Pancreas (tissue), 10 donors: ENCODE measurements around the gene TENM3. TPM values are rescaled to one million over a fixed set of nuclear protein-coding genes. Genes with fewer than 3 reads are reported as not detected.

Experiments
- ATAC-seq, 4 donors: fragments of 200-7000 bp; cut with Tn5 transposase; one replicate each; pipeline versions ENCODE4 v1.8.0 to v1.9.1; 2020; ENCODE audit warnings: mild to moderate bottlenecking in 4 of 4, moderate library complexity in 4 of 4
- DNase-seq, 6 donors: peaks; one replicate each; pipeline ENCODE4 v3.0.0-alpha.2; 2020
- FAIRE-seq: peaks from 2 replicates; lab custom pipeline; 2012; peaks lifted over from hg19 to GRCh38; lab: Jason Lieb, UNC
- H3K27ac ChIP-seq, 4 donors: fragments of 200-600 bp; sonication (generic); 1 replicate in 3 of 4; 2 replicates in 1 of 4; pipeline versions ENCODE4 v1.5.0 to v1.8.0; 2020
- H3K27me3 ChIP-seq, 4 donors: fragments of 200-600 bp; one replicate each; pipeline ENCODE4 v1.8.0; 2021
- H3K36me3 ChIP-seq, 3 donors: fragments of 200-600 bp; sonication (generic) in 1 of 3; one replicate each; pipeline versions ENCODE4 v1.5.0 to v1.8.0; 2020 to 2021
- H3K4me1 ChIP-seq, 3 donors: fragments of 200-600 bp; one replicate each; pipeline ENCODE4 v1.8.0; 2021
- H3K4me3 ChIP-seq, 4 donors: fragments of 200-600 bp; sonication (generic) in 2 of 4; one replicate each; pipeline versions ENCODE4 v1.5.0 to v1.8.0; 2020 to 2021
- H3K9me3 ChIP-seq, 4 donors: fragments of 200-600 bp; one replicate each; pipeline ENCODE4 v1.8.0; 2021
- WGBS, 2 donors: extraction: QIAGEN DNeasy Blood & Tissue Kit; methylation state at CpG; one replicate each; pipeline ENCODE4 v1.1.7; 2013; 5-methylcytosine and 5-hydroxymethylcytosine counted together
- intact Hi-C, 3 donors: fragments of 100-400 bp; cut with DNase I; formaldehyde crosslinking; loops; one replicate each; pipeline versions ENCODE4 v1.11.1 to v1.14.2; 2022
- polyA plus RNA-seq, 2 donors: library from polyadenylated mRNA; stranded (reverse); fragments of 200-250 nt; gene quantifications; one replicate each; pipeline ENCODE4 v1.2.3, GENCODE V29; 2013
- total RNA-seq, 6 donors: library from RNA; stranded (reverse); fragmentation: NEBNext Ultra II Directional in 4 of 6; extraction: Animal tissue kit (Norgen Biotek cat#: 25700) in 4 of 6; gene quantifications; one replicate each; pipeline versions ENCODE4 v1.2.1 to v1.2.4, GENCODE V29; 2021 to 2023
- TF ChIP-seq, protein P1 (sequence below), 4 donors: fragments of 200-600 bp; sonication (generic) in 3 of 4; IDR thresholded peaks; one replicate each; pipeline versions ENCODE4 v1.5.0 to v1.8.0; 2021; ENCODE audit warnings: antibody characterized with exemption in 4 of 4
- donor health status: healthy with polysubstance abuse.
- donor health status: DM: no; HTN: no; CAD: no; lungs with moderate emphysema.
- donor health status: DM: no; HTN: no; CAD: no.
- donor health status: control.
- donor health status: control.
- donor health status: Bipolar disorder and iron deficiency.
- donor health status: DM: yes; HTN: yes; CAD: no.
- donor health status: DM: no; HTN: no; CAD: no.
- donor health status: DM: no; HTN: no; CAD: no.
- donor health status: DM: yes; HTN: yes; CAD: no.

The TENM3 gene
- total and polyA plus RNA-seq, 8 donors = 0.99 to 6.1 (median 4.4) TPM

DNA sequence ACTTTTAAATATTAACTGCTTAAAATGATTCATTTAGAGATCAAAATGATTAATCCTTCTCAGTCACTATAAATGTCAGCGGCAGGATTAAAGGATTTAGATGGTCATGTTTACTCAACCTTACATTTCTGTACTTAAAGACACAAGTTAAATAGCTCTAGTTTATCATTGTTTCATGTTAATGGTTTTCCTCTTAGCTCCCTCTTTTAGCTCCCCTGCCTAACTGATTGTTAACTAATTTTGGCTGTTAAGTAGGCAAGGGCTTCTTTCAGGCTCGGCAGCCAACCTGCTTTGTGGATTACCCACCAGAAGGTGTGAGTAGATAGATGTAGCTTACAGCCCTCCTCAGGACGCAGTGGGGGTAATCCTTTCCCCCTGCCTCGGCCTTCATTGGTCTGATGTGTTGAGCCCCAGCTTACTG, 96.0 kb downstream of the TENM3 start:
- intact Hi-C loops = no loop called here
- Histone ChIP-seq H3K9me3 (no peaks in the 10 kb centered on the region), H3K36me3 (no peaks in the 10 kb centered on the region), H3K27ac (no peak overlapping the region), H3K4me3 (no peak overlapping the region), H3K27me3 (no peaks in the 10 kb centered on the region), H3K4me1 (no peaks in the 10 kb centered on the region)
- TF ChIP-seq, protein P1, sequence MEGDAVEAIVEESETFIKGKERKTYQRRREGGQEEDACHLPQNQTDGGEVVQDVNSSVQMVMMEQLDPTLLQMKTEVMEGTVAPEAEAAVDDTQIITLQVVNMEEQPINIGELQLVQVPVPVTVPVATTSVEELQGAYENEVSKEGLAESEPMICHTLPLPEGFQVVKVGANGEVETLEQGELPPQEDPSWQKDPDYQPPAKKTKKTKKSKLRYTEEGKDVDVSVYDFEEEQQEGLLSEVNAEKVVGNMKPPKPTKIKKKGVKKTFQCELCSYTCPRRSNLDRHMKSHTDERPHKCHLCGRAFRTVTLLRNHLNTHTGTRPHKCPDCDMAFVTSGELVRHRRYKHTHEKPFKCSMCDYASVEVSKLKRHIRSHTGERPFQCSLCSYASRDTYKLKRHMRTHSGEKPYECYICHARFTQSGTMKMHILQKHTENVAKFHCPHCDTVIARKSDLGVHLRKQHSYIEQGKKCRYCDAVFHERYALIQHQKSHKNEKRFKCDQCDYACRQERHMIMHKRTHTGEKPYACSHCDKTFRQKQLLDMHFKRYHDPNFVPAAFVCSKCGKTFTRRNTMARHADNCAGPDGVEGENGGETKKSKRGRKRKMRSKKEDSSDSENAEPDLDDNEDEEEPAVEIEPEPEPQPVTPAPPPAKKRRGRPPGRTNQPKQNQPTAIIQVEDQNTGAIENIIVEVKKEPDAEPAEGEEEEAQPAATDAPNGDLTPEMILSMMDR (IDR thresholded peaks at IDR 0.05) = no peak
- DNase-seq (no peak), FAIRE-seq (no peak), ATAC-seq (no peak)
- WGBS, 2 donors = 57 to 68% methylated on average over 4 of the region's 4 CpGs

DNA sequence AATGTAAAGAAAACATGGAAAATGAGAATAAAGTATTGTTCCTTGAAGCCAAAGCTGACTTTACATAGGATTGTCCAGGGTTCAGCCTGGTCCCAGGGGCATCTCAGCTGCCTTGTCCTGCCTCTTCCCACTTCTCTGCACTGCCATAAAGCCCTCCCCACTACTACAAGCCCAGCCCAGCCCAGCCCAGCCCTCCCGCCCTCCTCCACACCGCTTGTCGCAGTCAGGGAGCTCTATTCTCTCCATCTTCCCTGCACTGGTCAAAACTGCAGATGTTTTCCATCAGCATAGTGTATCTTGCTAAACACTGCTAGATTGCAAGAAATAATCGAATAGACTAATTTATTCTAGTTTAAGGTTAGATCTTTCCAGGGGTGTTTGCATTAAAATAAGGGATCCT, 100.3 kb downstream of the TENM3 start:
- no peaks in the 10 kb centered on the region for H3K9me3 ChIP-seq
- FAIRE-seq (no peak), ATAC-seq (no peak), DNase-seq (no peak)
- H3K27ac ChIP-seq = no peak overlapping the region
- no peak overlapping the region for H3K4me3 ChIP-seq
- H3K4me1 ChIP-seq = peaks cover 0 to 11% (median 9%) of the 10 kb centered on the region in 3 donors
- intact Hi-C loops = no loop called here
- no peaks in the 10 kb centered on the region for H3K27me3 ChIP-seq
- H3K36me3 ChIP-seq = no peaks in the 10 kb centered on the region
- TF ChIP-seq, protein P1 (IDR thresholded peaks at IDR 0.05) = no peak
- 84% methylated on average over 4 of the region's 4 CpGs for WGBS, 2 donors

- no peak for FAIRE-seq
- TF ChIP-seq, protein P1 (IDR thresholded peaks at IDR 0.05) = no peak
- 64% methylated on average over 6 of the region's 6 CpGs for WGBS, 2 donors
- H3K27me3 ChIP-seq = no peaks in the 10 kb centered on the region
- intact Hi-C loops = no loop called here
- no peak for DNase-seq
- H3K27ac ChIP-seq = no peak overlapping the region
- H3K9me3 ChIP-seq = no peaks in the 10 kb centered on the region
- no peak overlapping the region for H3K4me3 ChIP-seq
- ATAC-seq = no peak
- H3K4me1 ChIP-seq = peaks cover 4 to 23% (median 20%) of the 10 kb centered on the region in 3 donors
- H3K36me3 ChIP-seq = no peaks in the 10 kb centered on the region
Observed at GRCh38 chr4:182344968-182345367, 101.8 kb downstream of the TENM3 start.

GRCh38 chr4:182346250-182346649, 103.0 kb downstream of the TENM3 start:
- Histone ChIP-seq H3K27me3 (no peaks in the 10 kb centered on the region), H3K4me3 (no peak overlapping the region), H3K9me3 (no peaks in the 10 kb centered on the region), H3K27ac (no peak overlapping the region), H3K36me3 (no peaks in the 10 kb centered on the region), H3K4me1 (peaks cover 4 to 23% (median 20%) of the 10 kb centered on the region in 3 donors)
- intact Hi-C loops = no loop called here
- FAIRE-seq (no peak), ATAC-seq (no peak), DNase-seq (no peak)
- WGBS, 2 donors = 90 to 92% methylated on average over 7 of the region's 7 CpGs
- TF ChIP-seq, protein P1 (IDR thresholded peaks at IDR 0.05) = no peak

GRCh38 chr4:182346675-182347375, 103.6 kb downstream of the TENM3 start:
- Histone ChIP-seq H3K9me3 (no peaks in the 10 kb centered on the region), H3K4me3 (peak overlapping the region in 1 of 4 donors; percentile 19), H3K27ac (no peak overlapping the region), H3K4me1 (peaks cover 4 to 23% (median 20%) of the 10 kb centered on the region in 3 donors), H3K27me3 (no peaks in the 10 kb centered on the region), H3K36me3 (no peaks in the 10 kb centered on the region)
- ATAC-seq (peak; percentile 77 to 85 (median 83)), FAIRE-seq (no peak), DNase-seq (peak in 3 of 6 donors; percentile 31 to 36 (median 32))
- 13 to 14% methylated on average over 11 of the region's 11 CpGs for WGBS, 2 donors
- intact Hi-C loops = no loop called here
- TF ChIP-seq, protein P1 (IDR thresholded peaks at IDR 0.05) = no peak
